SW480 (cell line): ENCODE data around the gene ZNF560.

Experiments
- DNase-seq: peaks from one replicate; pipeline ENCODE4 v3.0.0-alpha.2; 2016; ENCODE audit warnings: low spot score

The ZNF560 gene

DNA sequence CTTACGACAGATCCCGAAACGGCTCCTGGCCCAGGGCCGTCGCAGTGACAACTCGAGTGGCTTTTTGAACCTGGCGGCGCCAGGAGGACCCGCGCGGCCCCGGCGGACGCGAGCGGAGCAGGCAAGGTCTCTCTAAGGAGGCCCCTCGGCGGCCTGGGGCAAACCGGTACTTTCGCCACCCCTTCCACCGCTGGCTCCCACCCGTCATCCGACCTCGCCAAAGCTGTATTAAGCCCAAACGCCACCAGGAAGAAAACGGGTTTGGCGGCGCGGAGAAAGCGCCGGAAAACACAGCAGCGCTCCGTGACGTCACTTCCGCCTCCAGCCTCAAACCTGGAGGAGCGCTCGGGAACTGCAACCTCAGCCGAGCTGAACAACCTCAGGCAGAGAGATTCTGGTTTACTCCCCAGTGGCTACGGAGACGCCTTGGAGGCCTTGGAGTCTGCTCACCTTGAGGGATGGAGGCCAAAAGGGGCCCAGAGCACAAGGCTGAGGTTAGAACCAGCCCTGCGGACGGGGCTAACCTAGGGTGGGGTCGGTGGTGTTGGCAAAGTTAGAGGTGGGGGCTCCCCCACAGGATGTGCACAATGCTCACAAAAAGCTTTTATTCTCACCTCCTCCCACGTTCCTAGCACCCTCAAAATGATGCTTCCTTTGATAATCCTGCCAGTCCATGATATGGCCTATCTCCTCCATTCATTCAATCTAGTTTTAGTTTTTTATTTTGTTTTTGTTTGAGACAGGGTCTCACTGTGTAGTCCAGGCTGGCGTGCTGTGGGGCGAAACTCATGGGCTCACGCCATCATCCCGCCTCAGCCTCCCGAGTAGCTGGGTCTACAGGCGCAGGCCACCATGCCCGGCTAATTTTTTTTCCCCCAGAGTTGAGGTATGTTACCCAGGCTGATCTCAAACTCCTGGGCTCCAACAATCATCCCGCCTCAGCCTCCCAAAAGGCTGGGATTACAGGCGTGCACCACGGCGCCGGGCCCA, 62.8 kb downstream of the ZNF560 start, which contains the start of gene ZNF266:
Gene ZNF266 (minus strand): TSS at position 295 of the 990 bp plus-strand sequence. CDS start 15,484 bp downstream, outside the sequence.
- DNase-seq = peak; percentile 88

DNA sequence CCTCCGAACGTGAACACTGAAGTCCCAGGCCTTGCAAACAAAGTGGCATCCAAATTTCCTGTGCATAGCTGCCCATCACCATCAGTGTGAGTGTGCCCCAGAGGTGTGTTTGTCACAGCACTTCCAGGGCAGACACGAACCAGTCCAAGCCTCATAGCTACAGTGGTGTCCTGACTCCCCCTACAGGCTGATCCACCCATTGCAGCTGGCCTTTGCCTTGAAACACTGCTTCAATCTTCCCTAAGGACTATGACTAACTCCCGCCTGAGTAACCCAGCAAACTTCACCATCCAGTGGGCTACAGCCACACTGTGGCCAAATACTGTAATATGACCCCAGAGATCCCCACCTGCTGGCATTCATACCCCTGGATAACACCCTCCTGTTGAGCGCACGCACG, 66.9 kb downstream of the ZNF560 start:
- no peak for DNase-seq

- no peak for DNase-seq
These were observed 68.0 kb downstream of the ZNF560 start for GRCh38 chr19:9430444-9430843.

DNA sequence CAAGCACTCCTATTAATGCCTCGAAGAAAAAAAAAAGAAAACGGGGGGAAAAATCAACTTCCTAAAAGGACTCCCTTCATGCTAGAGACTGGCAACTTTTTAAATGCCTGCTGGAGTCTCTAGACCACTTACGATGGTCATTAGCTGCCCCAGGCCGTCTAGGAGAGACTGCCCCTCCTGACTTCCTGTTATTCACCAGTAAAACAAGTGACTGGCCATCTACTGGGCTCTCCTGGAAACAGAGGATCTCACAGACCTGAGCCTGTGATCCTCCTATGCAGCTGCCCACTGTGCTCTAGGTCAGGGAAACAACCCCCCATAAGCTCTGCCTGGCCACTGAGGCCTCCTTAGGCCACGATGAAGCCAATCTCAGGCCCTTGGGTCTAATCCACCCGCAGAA, 70.5 kb downstream of the ZNF560 start:
- no peak for DNase-seq
